K562 (cell line): ENCODE results near the gene SOCS4. TPM values are rescaled to one million over a fixed set of nuclear protein-coding genes. Genes with fewer than 3 reads are reported as not detected.

Source experiments
- ATAC-seq: fragments of 200-7000 bp; cut with Tn5 transposase; 3 replicates; pipeline ENCODE4 v1.9.1; 2020; ENCODE audit warnings: moderate library complexity
- BruUV-seq: library from RNA; stranded (reverse); fragments of 400-500 nt; replicated peaks from 2 replicates; lab custom pipeline; 2021; lab: Mats Ljungman, UMichigan
- CTCF ChIA-PET: fragments of 300-600 bp; formaldehyde crosslinking; extraction: SDS; loops from one replicate; lab custom pipeline; 2021; ENCODE audit warnings: low intra/inter-chr PET ratio; lab: Yijun Ruan, JAX
- POLR2A ChIA-PET: fragments of 300-600, 350-650 bp; sonication (Branson Sonifier 250); formaldehyde crosslinking; extraction: SDS; loops from one replicate; lab custom pipeline; 2021; ENCODE audit warnings: antibody characterized with exemption, inconsistent platforms; lab: Yijun Ruan, JAX
- DNase-seq, 4 experiments: peaks; one replicate each; pipeline versions ENCODE4 v3.0.0 to v3.0.0-alpha.2; 2011 to 2018; ENCODE audit warnings: low spot score in 3 of 4, mixed read lengths in 3 of 4; ENCODE audit errors: extremely low read depth in 1 of 4
- FAIRE-seq: peaks from 2 replicates; lab custom pipeline; 2011; peaks lifted over from hg19 to GRCh38; lab: Jason Lieb, UNC
- H2AFZ ChIP-seq: 2 replicates; pipeline ENCODE4 v1.6.0; 2011; ENCODE audit warnings: low read depth, low read length, control low read depth, inconsistent platforms
- H3K27ac ChIP-seq: fragments of 200-600 bp; 3 replicates; pipeline ENCODE4 v1.8.0; 2011; ENCODE audit warnings: low read depth, mild to moderate bottlenecking, control low read depth, inconsistent platforms, low read length, moderate library complexity, mixed read lengths; ENCODE audit errors: extremely low read depth
- H3K27me3 ChIP-seq, 2 experiments: fragments of 300-600 bp in 1 of 2; 2 replicates in 1 of 2; 3 replicates in 1 of 2; pipeline versions ENCODE4 v1.6.0 to v1.8.0; 2011; ENCODE audit warnings: inconsistent platforms in 2 of 2, low read length in 2 of 2, mild to moderate bottlenecking in 1 of 2, mixed read lengths in 1 of 2, moderate library complexity in 1 of 2; ENCODE audit not compliant: control insufficient read depth in 2 of 2, insufficient read depth in 2 of 2
- H3K36me3 ChIP-seq: fragments of 300-600 bp; 3 replicates; pipeline ENCODE4 v1.8.0; 2011; ENCODE audit warnings: mild to moderate bottlenecking, low read length, inconsistent platforms; ENCODE audit not compliant: control insufficient read depth, insufficient read depth
- H3K4me1 ChIP-seq, 2 experiments: fragments of 200-600 bp in 1 of 2; replicated peaks in 1 of 2; 2 replicates in 1 of 2; 3 replicates in 1 of 2; pipeline versions ENCODE4 v1.5.1 to v1.8.0; 2011; ENCODE audit warnings: inconsistent platforms in 2 of 2, low read length in 2 of 2, mild to moderate bottlenecking in 1 of 2, mixed read lengths in 1 of 2, moderate library complexity in 1 of 2; ENCODE audit not compliant: control insufficient read depth in 2 of 2, insufficient read depth in 2 of 2
- H3K4me2 ChIP-seq: 2 replicates; pipeline ENCODE4 v1.6.1; 2011; ENCODE audit warnings: low read length, control low read depth, inconsistent platforms, mixed read lengths; ENCODE audit not compliant: insufficient read depth
- H3K4me3 ChIP-seq: fragments of 200-600 bp; sonication (generic), shearing (Covaris generic); 2 replicates; pipeline ENCODE4 v1.5.1; 2016; ENCODE audit warnings: control low read depth, inconsistent platforms
- H3K79me2 ChIP-seq: fragments of 200-600 bp; 3 replicates; pipeline ENCODE4 v1.8.0; 2011; ENCODE audit warnings: low read length, inconsistent platforms; ENCODE audit not compliant: control insufficient read depth, insufficient read depth
- H3K9ac ChIP-seq, 2 experiments: 2 replicates each; pipeline versions ENCODE4 v1.6.0 to v1.6.1; 2011; ENCODE audit warnings: low read depth in 2 of 2, low read length in 2 of 2, control low read depth in 1 of 2, inconsistent platforms in 1 of 2, mild to moderate bottlenecking in 1 of 2, mixed read lengths in 1 of 2; ENCODE audit not compliant: insufficient read depth in 1 of 2
- H3K9me1 ChIP-seq: one replicate; pipeline ENCODE4 v1.6.0; 2011; ENCODE audit warnings: inconsistent platforms, mild to moderate bottlenecking, low read length, moderate library complexity; ENCODE audit not compliant: control insufficient read depth, insufficient read depth
- H3K9me3 ChIP-seq: replicated peaks from 2 replicates; pipeline ENCODE4 v1.5.1; 2011; ENCODE audit warnings: low read depth, low read length, inconsistent platforms; ENCODE audit not compliant: control insufficient read depth, insufficient read depth
- H4K20me1 ChIP-seq: replicated peaks from 2 replicates; pipeline ENCODE4 v1.6.1; 2011; ENCODE audit warnings: low read length, inconsistent platforms, mixed read lengths; ENCODE audit not compliant: control insufficient read depth, insufficient read depth
- ATF1 ChIP-seq, 2 experiments: fragments of 450-650 bp in 1 of 2; IDR thresholded peaks; 2 replicates each; pipeline ENCODE4 v1.6.1; 2016; ENCODE audit warnings: missing compliant biosample characterization in 1 of 2, missing genetic modification characterization in 1 of 2
- BRD9 ChIP-seq: fragments of 450-650 bp; IDR thresholded peaks from 2 replicates; pipeline ENCODE4 v1.6.1; 2018; ENCODE audit warnings: low read depth; ENCODE audit not compliant: partially characterized antibody
- DNMT1 ChIP-seq: fragments of 450-650 bp; IDR thresholded peaks from 2 replicates; pipeline ENCODE4 v1.6.1; 2016; ENCODE audit warnings: antibody characterized with exemption, mild to moderate bottlenecking
- EGR1 ChIP-seq: fragments of 450-650 bp; conservative IDR thresholded peaks from 2 replicates; pipeline ENCODE4 v1.6.1; 2017; ENCODE audit warnings: mild to moderate bottlenecking
- ELF4 ChIP-seq: fragments of 450-650 bp; formaldehyde crosslinking; IDR thresholded peaks from 2 replicates; pipeline ENCODE4 v1.4.0; 2022; ENCODE audit warnings: missing genetic modification characterization
- EZH2 ChIP-seq: IDR thresholded peaks from 2 replicates; pipeline ENCODE4 v1.6.1; 2012; ENCODE audit warnings: low read depth, mild to moderate bottlenecking, inconsistent platforms, low read length, borderline replicate concordance
- GATA2 ChIP-seq: sonication (generic); formaldehyde crosslinking; IDR thresholded peaks from 2 replicates; pipeline ENCODE4 v1.4.0; 2020; ENCODE audit warnings: mild to moderate bottlenecking, missing genetic modification reagents
- MEF2A ChIP-seq: IDR thresholded peaks from 2 replicates; pipeline ENCODE4 v1.6.1; 2011; ENCODE audit warnings: low read depth, mild to moderate bottlenecking, low read length, moderate library complexity; ENCODE audit not compliant: control insufficient read depth
- POLR3G ChIP-seq: IDR thresholded peaks from 2 replicates; pipeline ENCODE4 v1.6.1; 2011; ENCODE audit not compliant: insufficient read length, insufficient replicate concordance; ENCODE audit errors: extremely low read depth
- ZC3H4 ChIP-seq: sonication (generic); formaldehyde crosslinking; IDR thresholded peaks from 2 replicates; pipeline ENCODE4 v1.9.0; 2021; ENCODE audit warnings: missing genetic modification reagents, borderline replicate concordance
- ZNF699 ChIP-seq: fragments of 250-450 bp; sonication (Bioruptor Pico); IDR thresholded peaks from 2 replicates; pipeline ENCODE4 v1.8.0; 2021; ENCODE audit warnings: mild to moderate bottlenecking, moderate library complexity; ENCODE audit not compliant: insufficient replicate concordance
- WGBS: fragments of 100-300 bp; shearing (Covaris generic); methylation state at CpG from one replicate; pipeline ENCODE4 v1.1.6; 2016; ENCODE audit warnings: low coverage, mixed read lengths; ENCODE audit not compliant: insufficient coverage; ENCODE audit errors: missing lambda C conversion rate; 5-methylcytosine and 5-hydroxymethylcytosine counted together
- in situ Hi-C: fragments of 300-500 bp; cut with MboI; formaldehyde crosslinking; loops from 4 replicates; pipeline ENCODE4 v1.15.0; 2018; ENCODE audit warnings: inconsistent platforms, mixed read lengths
- intact Hi-C: fragments of 100-400 bp; cut with micrococcal nuclease; formaldehyde crosslinking; loops from 2 replicates; pipeline ENCODE4 v1.14.2; 2022
- polyA plus RNA-seq, 8 experiments: library from polyadenylated mRNA; depleted of rRNA in 4 of 8; stranded (reverse) in 5 of 8; unstranded in 3 of 8; fragments of >200 nt; fragmentation: Nextera tagmentation in 2 of 8; fragmentation: Illumina TruSeq in 1 of 8; extraction: Ambion mirVana in 2 of 8; extraction: Trizol in 1 of 8; gene quantifications; 2 replicates each; pipeline versions ENCODE4 v1.2.1 to v1.2.3, GENCODE V29; 2011 to 2014; ENCODE audit warnings: inconsistent platforms in 1 of 8, missing spikeins in 1 of 8
- total RNA-seq, 7 experiments: library from RNA; depleted of rRNA in 6 of 7; stranded (reverse); fragments of >200 nt in 6 of 7; fragmentation: Illumina TruSeq in 2 of 7; extraction: Trizol in 2 of 7; gene quantifications; 2 replicates each; pipeline versions ENCODE4 v1.2.1 to v1.2.3, GENCODE V29; 2011 to 2021; ENCODE audit warnings: low replicate concordance in 1 of 7
- TF ChIP-seq, protein P1 (sequence below): fragments of 250-450 bp; sonication (Bioruptor Pico); IDR thresholded peaks from 2 replicates; pipeline ENCODE4 v1.9.0; 2021; ENCODE audit warnings: mild to moderate bottlenecking, inconsistent platforms

SOCS4 gene
- total and polyA plus RNA-seq, 9 of the 15 experiments (the other 6 are each of a cell fraction or from before 2014, with no cell fraction given) = 2.6 to 12.7 (median 9.7) TPM

DNA sequence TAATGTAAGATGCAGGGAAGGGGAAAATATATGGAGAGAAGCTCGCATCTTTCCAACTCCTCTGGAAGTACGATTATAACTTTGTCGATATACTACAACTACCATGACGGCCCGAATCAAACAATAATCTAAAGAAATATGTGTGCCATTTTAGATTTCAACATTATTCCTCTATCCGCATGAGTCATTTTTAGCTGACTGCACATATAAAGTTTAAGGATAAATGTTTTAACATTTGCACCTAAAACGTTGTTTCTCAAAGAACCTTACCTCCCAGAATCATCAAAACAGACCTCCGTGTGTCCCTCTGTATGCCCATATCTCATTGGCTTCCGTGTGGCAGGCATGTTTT lies 619 bp upstream of the SOCS4 start (continued):
- no peak for TF ChIP-seq ATF1 (CRISPR knock-in tag; IDR thresholded peaks at IDR 0.05)
- TF ChIP-seq ATF1 (tag; IDR thresholded peaks at IDR 0.05) = no peak
- no peak for TF ChIP-seq EZH2
- no peak for TF ChIP-seq GATA2 (CRISPR knock-in tag)

DNA sequence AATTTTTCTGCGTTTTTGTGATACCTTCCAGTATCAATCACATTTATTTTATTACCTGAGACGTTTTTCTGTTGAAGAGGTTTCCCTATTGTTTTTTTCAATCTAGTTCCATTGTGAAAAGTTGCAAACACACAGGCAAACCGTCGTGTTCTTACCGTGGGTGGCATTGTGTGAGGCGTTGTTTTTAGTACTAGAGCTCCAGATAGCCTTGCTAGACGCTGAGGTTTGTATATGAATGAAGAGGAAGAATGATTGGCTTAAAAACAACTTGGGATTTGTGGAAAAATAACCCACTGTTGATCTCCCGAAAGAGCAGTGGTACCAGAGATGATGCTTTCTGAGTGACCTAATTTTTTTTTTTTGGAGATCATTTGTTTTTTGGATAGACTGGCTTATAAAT lies 1.0 kb downstream of the SOCS4 start:
- ATAC-seq = peak; percentile 34; the same call in 2 of the 3 replicates
- Histone ChIP-seq H3K9me1 (peaks cover 4% of the 10 kb centered on the region), H3K79me2 (peaks cover 88% of the 10 kb centered on the region), H3K4me1 (peaks cover 0 to 9% of the 10 kb centered on the region in 2 experiments; a peak in 2 of 5 replicates), H3K27me3 (no peaks in the 10 kb centered on the region), H3K4me2 (peak overlapping the region; percentile 95), H3K4me3 (peak overlapping the region; percentile 93), H4K20me1 (0 out of 2 replicates have a peak, but pooled peaks cover 4% of the 10 kb centered on the region), H3K9me3 (no peaks in the 10 kb centered on the region), H3K9ac (peak overlapping the region in 1 of 2 experiments; percentile 96; a peak in 2 of 4 replicates), H2AFZ (0 out of 2 replicates have a peak overlapping the region, but pooled peaks have one; percentile 93), H3K36me3 (peaks cover 24% of the 10 kb centered on the region; the same call in 2 of the 3 replicates), H3K27ac (peak overlapping the region; percentile 86)
- intact Hi-C loops = no loop called here
- ChIA-PET CTCF (no interaction called here), POLR2A (interaction anchor here (0.7 to 1.5 kb wide), 3 partner anchors 19 to 375 kb away, joined by 3 to 6 read pairs (median 6); partner anchors contain the start of gene MAPK1IP1L)
- no peak for FAIRE-seq
- 0% methylated on average over 8 of the region's 8 CpGs for WGBS
- no peak for DNase-seq
- in situ Hi-C loops = no loop called here
- TF ChIP-seq MEF2A = no peak
- no peak for TF ChIP-seq ZNF699 (CRISPR knock-in tag)
- TF ChIP-seq DNMT1 = no peak
- TF ChIP-seq POLR3G = no peak
- TF ChIP-seq ELF4 (CRISPR knock-in tag) = no peak
- TF ChIP-seq, protein P1, sequence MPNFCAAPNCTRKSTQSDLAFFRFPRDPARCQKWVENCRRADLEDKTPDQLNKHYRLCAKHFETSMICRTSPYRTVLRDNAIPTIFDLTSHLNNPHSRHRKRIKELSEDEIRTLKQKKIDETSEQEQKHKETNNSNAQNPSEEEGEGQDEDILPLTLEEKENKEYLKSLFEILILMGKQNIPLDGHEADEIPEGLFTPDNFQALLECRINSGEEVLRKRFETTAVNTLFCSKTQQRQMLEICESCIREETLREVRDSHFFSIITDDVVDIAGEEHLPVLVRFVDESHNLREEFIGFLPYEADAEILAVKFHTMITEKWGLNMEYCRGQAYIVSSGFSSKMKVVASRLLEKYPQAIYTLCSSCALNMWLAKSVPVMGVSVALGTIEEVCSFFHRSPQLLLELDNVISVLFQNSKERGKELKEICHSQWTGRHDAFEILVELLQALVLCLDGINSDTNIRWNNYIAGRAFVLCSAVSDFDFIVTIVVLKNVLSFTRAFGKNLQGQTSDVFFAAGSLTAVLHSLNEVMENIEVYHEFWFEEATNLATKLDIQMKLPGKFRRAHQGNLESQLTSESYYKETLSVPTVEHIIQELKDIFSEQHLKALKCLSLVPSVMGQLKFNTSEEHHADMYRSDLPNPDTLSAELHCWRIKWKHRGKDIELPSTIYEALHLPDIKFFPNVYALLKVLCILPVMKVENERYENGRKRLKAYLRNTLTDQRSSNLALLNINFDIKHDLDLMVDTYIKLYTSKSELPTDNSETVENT = no peak
- no peak for TF ChIP-seq ZC3H4 (CRISPR knock-in tag)
- TF ChIP-seq BRD9 = no peak
- TF ChIP-seq EGR1 = no peak
- no TSS peak for BruUV-seq
